HG03432 (cell line): ENCODE results near the gene FAM222A.

ENCODE experiments used
- ATAC-seq: cut with Tn5 transposase; IDR thresholded peaks from one replicate; pipeline ENCODE4 v1.9.1; 2021; ENCODE audit warnings: mild to moderate bottlenecking, moderate library complexity; ENCODE audit not compliant: unreplicated experiment

Gene FAM222A

GRCh38 chr12:109793826-109794501, 80.3 kb downstream of the FAM222A start:
- ATAC-seq, result no peak

- ATAC-seq, result no peak
Observed at GRCh38 chr12:109795023-109795422, 81.4 kb downstream of the FAM222A start.

- ATAC-seq, result no peak
Observed at GRCh38 chr12:109796057-109796456, 82.4 kb downstream of the FAM222A start.

GRCh38 chr12:109797905-109798669, 84.5 kb downstream of the FAM222A start:
- no peak for ATAC-seq

GRCh38 chr12:109798691-109799090, 85.1 kb downstream of the FAM222A start:
- ATAC-seq, result no peak

- ATAC-seq, result no peak
Observed at GRCh38 chr12:109800536-109800935, 86.9 kb downstream of the FAM222A start.

- ATAC-seq, result no peak
Observed at GRCh38 chr12:109802828-109803227, 89.2 kb downstream of the FAM222A start.

GRCh38 chr12:109803678-109804077, 90.1 kb downstream of the FAM222A start:
- ATAC-seq, result no peak

- ATAC-seq, result no peak
Observed at GRCh38 chr12:109804820-109805761, 91.5 kb downstream of the FAM222A start.

- no peak for ATAC-seq
Observed at GRCh38 chr12:109807954-109808643, 94.5 kb downstream of the FAM222A start.

- no peak for ATAC-seq
Observed at GRCh38 chr12:109808876-109809646, 95.4 kb downstream of the FAM222A start.

GRCh38 chr12:109810954-109811623, 97.5 kb downstream of the FAM222A start:
- ATAC-seq, result no peak

- ATAC-seq, result no peak
Observed at GRCh38 chr12:109811624-109811995, 98.0 kb downstream of the FAM222A start.

GRCh38 chr12:109813810-109814416, 100.3 kb downstream of the FAM222A start:
- ATAC-seq, result no peak

- no peak for ATAC-seq
Observed at GRCh38 chr12:109814600-109815150, 101.0 kb downstream of the FAM222A start.

- no peak for ATAC-seq
Observed at GRCh38 chr12:109815225-109815624, 101.6 kb downstream of the FAM222A start.

GRCh38 chr12:109815757-109816617, 102.4 kb downstream of the FAM222A start:
- no peak for ATAC-seq

- no peak for ATAC-seq
Observed at GRCh38 chr12:109816870-109817269, 103.2 kb downstream of the FAM222A start.
